GM23248 (cell line): Measurements from ENCODE around the gene AKR7A2. TPM values are rescaled to one million over a fixed set of nuclear protein-coding genes. Genes with fewer than 3 reads are reported as not detected.

Source experiments
- DNase-seq: peaks from one replicate; pipeline ENCODE4 v3.0.0-alpha.2; 2015
- H2AFZ ChIP-seq: fragments of 200-600 bp; sonication (generic); 2 replicates; pipeline ENCODE4 v1.6.1; 2016; ENCODE audit warnings: antibody characterized with exemption
- H3F3A ChIP-seq: fragments of 200-600 bp; sonication (generic); 2 replicates; pipeline ENCODE4 v1.6.1; 2016; ENCODE audit warnings: mild to moderate bottlenecking, antibody characterized with exemption, mixed run types; ENCODE audit not compliant: insufficient read depth
- H3K27ac ChIP-seq: fragments of 200-600 bp; sonication (generic); 2 replicates; pipeline ENCODE4 v1.5.1; 2016; ENCODE audit warnings: mild to moderate bottlenecking
- H3K27me3 ChIP-seq: fragments of 200-600 bp; sonication (generic); replicated peaks from 2 replicates; pipeline ENCODE4 v1.6.1; 2016; ENCODE audit warnings: mild to moderate bottlenecking; ENCODE audit not compliant: insufficient read depth
- H3K36me3 ChIP-seq: fragments of 200-600 bp; sonication (generic); 2 replicates; pipeline ENCODE4 v1.6.1; 2016; ENCODE audit warnings: low read depth, mild to moderate bottlenecking
- H3K4me1 ChIP-seq: fragments of 200-600 bp; sonication (generic); 2 replicates; pipeline ENCODE4 v1.6.1; 2016; ENCODE audit warnings: mild to moderate bottlenecking; ENCODE audit not compliant: insufficient read depth
- H3K4me2 ChIP-seq: fragments of 200-600 bp; sonication (generic); one replicate; pipeline ENCODE4 v1.6.1; 2016; ENCODE audit warnings: mild to moderate bottlenecking; ENCODE audit not compliant: unreplicated experiment
- H3K4me3 ChIP-seq: fragments of 200-600 bp; sonication (generic); 2 replicates; pipeline ENCODE4 v1.5.1; 2016; ENCODE audit warnings: mild to moderate bottlenecking
- H3K79me2 ChIP-seq: fragments of 200-600 bp; sonication (generic); 2 replicates; pipeline ENCODE4 v1.6.1; 2016; ENCODE audit warnings: mild to moderate bottlenecking; ENCODE audit not compliant: insufficient read depth
- H3K9ac ChIP-seq: fragments of 200-600 bp; sonication (generic); 2 replicates; pipeline ENCODE4 v1.6.1; 2016; ENCODE audit warnings: mild to moderate bottlenecking
- H3K9me2 ChIP-seq: fragments of 200-600 bp; sonication (generic); 2 replicates; pipeline ENCODE4 v1.6.1; 2016; ENCODE audit warnings: mixed run types, mild to moderate bottlenecking, moderate library complexity; ENCODE audit not compliant: insufficient read depth
- H3K9me3 ChIP-seq: fragments of 200-600 bp; sonication (generic); one replicate; pipeline ENCODE4 v1.6.1; 2017; ENCODE audit warnings: low read depth
- H4K20me1 ChIP-seq: fragments of 200-600 bp; sonication (generic); 2 replicates; pipeline ENCODE4 v1.6.0; 2016; ENCODE audit not compliant: insufficient read depth
- EZH2 ChIP-seq: fragments of 200-600 bp; sonication (generic); IDR thresholded peaks from 2 replicates; pipeline ENCODE4 v1.6.1; 2018; ENCODE audit warnings: antibody characterized with exemption, mild to moderate bottlenecking; ENCODE audit not compliant: insufficient read depth, poor library complexity, severe bottlenecking
- EZH2phosphoT487 ChIP-seq: fragments of 200-600 bp; sonication (generic); IDR thresholded peaks from 2 replicates; pipeline ENCODE4 v1.6.1; 2018; ENCODE audit warnings: antibody characterized with exemption, moderate library complexity, mild to moderate bottlenecking, low read depth; ENCODE audit not compliant: insufficient read depth
- WGBS, 2 experiments: methylation state at CpG; one replicate each; pipeline ENCODE4 v1.1.6; 2015 to 2017; ENCODE audit warnings: low lambda C conversion rate in 2 of 2, low coverage in 1 of 2; ENCODE audit errors: missing lambda C conversion rate in 2 of 2; 5-methylcytosine and 5-hydroxymethylcytosine counted together
- in situ Hi-C: fragments of 300-500 bp; cut with MboI; formaldehyde crosslinking; loops from 2 replicates; pipeline ENCODE4 v1.15.0; 2020
- polyA plus RNA-seq: library from polyadenylated mRNA; unstranded; fragments of >200 nt; fragmentation: Nextera tagmentation; extraction: Ambion mirVana; gene quantifications from 2 replicates; pipeline ENCODE4 v1.2.1, GENCODE V29; 2016
- total RNA-seq: library from RNA; depleted of rRNA; stranded (reverse); fragments of >200 nt; shearing (Covaris generic); gene quantifications from 2 replicates; pipeline ENCODE4 v1.2.3, GENCODE V29; 2014

Gene AKR7A2
- total and polyA plus RNA-seq, 2 experiments from 2014 or later: 93.1 to 97.1 TPM

GRCh38 chr1:19359357-19359756 lies 47.4 kb upstream of the AKR7A2 start:
- no peaks in the 10 kb centered on the region for H3K27me3 ChIP-seq
- DNase-seq: no peak
- H3K9me3 ChIP-seq: no peaks in the 10 kb centered on the region
- peaks cover 26% of the 10 kb centered on the region for H3K36me3 ChIP-seq
- H3K9ac ChIP-seq: no peak overlapping the region
- H3K4me3 ChIP-seq: no peak overlapping the region
- peaks cover 100% of the 10 kb centered on the region for H3K79me2 ChIP-seq
- no peak overlapping the region for H3K27ac ChIP-seq
- H2AFZ ChIP-seq: no peak overlapping the region
- H3F3A ChIP-seq: peaks cover 10% of the 10 kb centered on the region
- in situ Hi-C loops: no loop called here
- TF ChIP-seq EZH2 (no peak), EZH2phosphoT487 (no peak)
- H3K4me1 ChIP-seq: peaks cover 17% of the 10 kb centered on the region
- H4K20me1 ChIP-seq: no peaks in the 10 kb centered on the region
- WGBS, 2 experiments: 92 to 93% methylated on average over 11 of the region's 11 CpGs
- H3K9me2 ChIP-seq: no peaks in the 10 kb centered on the region
- H3K4me2 ChIP-seq: no peak overlapping the region

- Histone ChIP-seq H3K4me2 (no peak overlapping the region), H3K4me1 (peaks cover 15% of the 10 kb centered on the region), H3K4me3 (no peak overlapping the region), H3K79me2 (peaks cover 100% of the 10 kb centered on the region), H3K9ac (no peak overlapping the region), H3K36me3 (peaks cover 32% of the 10 kb centered on the region), H2AFZ (no peak overlapping the region), H3K9me3 (no peaks in the 10 kb centered on the region), H3K27me3 (no peaks in the 10 kb centered on the region), H3F3A (peaks cover 10% of the 10 kb centered on the region), H3K9me2 (no peaks in the 10 kb centered on the region), H4K20me1 (no peaks in the 10 kb centered on the region), H3K27ac (no peak overlapping the region)
- WGBS, 2 experiments: 81 to 87% methylated on average over 8 of the region's 8 CpGs
- DNase-seq: no peak
- TF ChIP-seq EZH2 (no peak), EZH2phosphoT487 (no peak)
- in situ Hi-C loops: no loop called here
Measured at GRCh38 chr1:19358710-19359109, 46.8 kb upstream of the AKR7A2 start.

- H3K27ac ChIP-seq: no peak overlapping the region
- H2AFZ ChIP-seq: no peak overlapping the region
- no peaks in the 10 kb centered on the region for H4K20me1 ChIP-seq
- no peak for TF ChIP-seq EZH2phosphoT487
- no peak for TF ChIP-seq EZH2
- peaks cover 92% of the 10 kb centered on the region for H3K79me2 ChIP-seq
- H3K36me3 ChIP-seq: peaks cover 34% of the 10 kb centered on the region
- peaks cover 4% of the 10 kb centered on the region; the same call in 1 of the 2 replicates for H3F3A ChIP-seq
- no peaks in the 10 kb centered on the region for H3K9me2 ChIP-seq
- no peaks in the 10 kb centered on the region for H3K9me3 ChIP-seq
- WGBS, 2 experiments: 85 to 87% methylated on average over 13 of the region's 13 CpGs
- H3K9ac ChIP-seq: no peak overlapping the region
- no peak overlapping the region for H3K4me3 ChIP-seq
- DNase-seq: no peak
- peaks cover 15% of the 10 kb centered on the region for H3K4me1 ChIP-seq
- no peak overlapping the region for H3K4me2 ChIP-seq
- in situ Hi-C loops: no loop called here
- H3K27me3 ChIP-seq: no peaks in the 10 kb centered on the region
Measured at GRCh38 chr1:19357299-19357986, 45.5 kb upstream of the AKR7A2 start.

- WGBS, 2 experiments: 77 to 84% methylated on average over 5 of the region's 5 CpGs
- no peak for TF ChIP-seq EZH2
- no peak for TF ChIP-seq EZH2phosphoT487
- in situ Hi-C loops: no loop called here
- Histone ChIP-seq H3K9me3 (no peaks in the 10 kb centered on the region), H3K9me2 (no peaks in the 10 kb centered on the region), H3K36me3 (peaks cover 34% of the 10 kb centered on the region), H2AFZ (no peak overlapping the region), H3K27ac (no peak overlapping the region), H3K4me1 (peaks cover 5% of the 10 kb centered on the region), H3K27me3 (no peaks in the 10 kb centered on the region), H3K79me2 (peaks cover 85% of the 10 kb centered on the region), H3F3A (peaks cover 4% of the 10 kb centered on the region; the same call in 1 of the 2 replicates), H3K4me2 (no peak overlapping the region), H3K9ac (no peak overlapping the region), H4K20me1 (no peaks in the 10 kb centered on the region), H3K4me3 (no peak overlapping the region)
- no peak for DNase-seq
Measured at GRCh38 chr1:19356266-19356665, 44.3 kb upstream of the AKR7A2 start.
